GM18505 (cell line): ENCODE results near the gene TST.

Experiments
- ATAC-seq: cut with Tn5 transposase; IDR thresholded peaks from one replicate; pipeline ENCODE4 v1.9.1; 2021; ENCODE audit not compliant: unreplicated experiment
- POLR2A ChIP-seq: IDR thresholded peaks from 4 replicates; pipeline ENCODE4 v1.6.1; 2011; ENCODE audit warnings: borderline replicate concordance; ENCODE audit not compliant: insufficient read depth, insufficient read length; ENCODE audit errors: extremely low read depth

Gene TST

GRCh38 chr22:37032535-37033460, 13.6 kb upstream of the TST start:
- TF ChIP-seq POLR2A = no peak
- no peak for ATAC-seq

DNA sequence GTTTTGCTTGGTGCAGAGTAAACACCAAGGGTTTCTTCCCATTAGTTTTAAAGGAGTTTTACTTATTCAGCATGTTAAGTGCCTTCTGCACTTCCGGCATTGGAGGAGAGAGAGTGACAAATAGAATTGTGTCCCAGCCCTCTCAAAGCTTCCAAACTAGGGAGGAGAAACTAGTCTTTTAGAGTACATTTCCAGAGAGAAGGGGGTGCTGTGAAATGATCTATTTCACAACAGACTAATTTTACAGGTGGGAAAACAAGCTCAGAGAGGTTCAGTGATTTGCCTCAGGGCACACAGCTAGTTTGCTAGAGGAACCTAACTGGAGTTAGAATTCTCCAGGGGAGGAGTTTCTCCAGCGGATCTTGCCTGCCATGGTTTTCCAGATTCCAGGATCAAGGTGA, 12.9 kb upstream of the TST start:
- ATAC-seq = no peak
- TF ChIP-seq POLR2A = no peak

DNA sequence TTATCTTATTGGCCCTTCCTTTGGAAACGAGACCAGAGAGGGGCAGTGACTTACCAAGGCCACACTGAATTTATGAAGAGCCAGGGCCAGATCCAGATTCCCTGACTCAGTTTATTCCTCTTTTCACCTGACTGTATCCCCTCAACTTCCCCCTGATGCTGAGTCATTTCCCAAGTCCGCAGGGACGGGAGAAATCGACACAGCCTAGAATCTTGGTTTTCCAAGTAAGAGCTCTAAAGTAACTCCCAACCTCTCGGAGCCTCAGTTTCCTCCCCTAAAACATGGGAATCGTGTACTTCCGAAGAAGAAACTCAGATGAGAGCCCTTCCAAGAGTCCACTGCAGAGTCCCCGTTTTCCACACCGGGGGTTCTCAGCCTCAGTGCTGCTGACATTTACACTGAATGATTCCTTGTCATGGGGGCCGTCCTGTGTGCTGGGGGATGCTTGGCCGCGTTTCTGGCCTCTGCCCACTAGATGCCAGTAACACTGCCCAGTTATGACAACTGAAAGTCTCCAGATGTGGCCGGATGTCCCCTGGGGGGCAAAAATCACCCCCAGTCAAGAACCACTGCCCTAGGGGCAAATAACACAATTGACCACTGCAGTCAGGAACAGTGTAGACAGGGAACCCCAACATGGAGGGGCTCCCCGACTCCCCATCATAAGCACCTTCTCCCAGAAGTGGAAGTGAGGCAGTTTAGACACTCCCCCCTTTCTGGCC, 11.5 kb upstream of the TST start:
- no peak for TF ChIP-seq POLR2A
- no peak for ATAC-seq

DNA sequence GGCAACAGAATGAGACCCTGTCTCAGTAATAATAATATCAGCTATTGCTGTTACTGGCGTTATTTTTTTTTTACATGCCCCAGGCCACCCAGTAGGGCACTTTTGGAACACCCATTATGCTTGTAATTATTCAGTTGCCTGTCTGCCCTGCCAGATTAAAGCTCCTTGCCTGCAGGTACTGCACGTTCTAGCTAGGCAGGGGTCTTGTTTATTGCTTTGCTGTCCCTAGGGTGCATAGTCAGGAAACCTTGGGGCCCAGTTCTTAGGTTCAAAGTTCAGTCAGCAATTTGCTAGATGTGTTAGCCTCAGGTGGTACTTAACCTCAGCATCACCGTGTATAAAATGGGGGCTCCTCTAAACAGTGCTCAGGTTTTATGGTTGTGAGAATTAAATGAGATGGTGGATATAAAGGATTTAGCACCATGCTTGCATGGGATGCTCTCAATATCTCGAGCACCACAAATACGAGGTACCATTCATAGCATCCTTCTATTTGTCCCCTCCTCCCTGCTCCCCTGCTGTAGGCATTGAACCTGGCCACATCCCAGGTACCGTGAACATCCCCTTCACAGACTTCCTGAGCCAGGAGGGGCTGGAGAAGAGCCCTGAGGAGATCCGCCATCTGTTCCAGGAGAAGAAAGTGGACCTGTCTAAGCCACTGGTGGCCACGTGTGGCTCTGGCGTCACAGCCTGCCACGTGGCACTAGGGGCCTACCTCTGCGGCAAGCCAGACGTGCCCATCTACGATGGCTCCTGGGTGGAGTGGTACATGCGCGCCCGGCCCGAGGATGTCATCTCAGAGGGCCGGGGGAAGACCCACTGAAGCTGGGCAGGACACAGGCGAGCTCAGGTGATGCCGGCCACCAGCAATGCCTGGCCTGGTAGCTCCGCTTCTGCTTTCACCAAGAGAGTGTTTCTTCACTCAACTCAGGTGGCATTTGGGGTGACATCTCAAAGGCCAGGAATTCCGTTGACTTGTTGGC, 9.7 kb upstream of the TST start:
- no peak for ATAC-seq
- no peak for TF ChIP-seq POLR2A

- no peak for TF ChIP-seq POLR2A
- ATAC-seq = no peak
Observed at GRCh38 chr22:37027556-37027955, 8.3 kb upstream of the TST start.

DNA sequence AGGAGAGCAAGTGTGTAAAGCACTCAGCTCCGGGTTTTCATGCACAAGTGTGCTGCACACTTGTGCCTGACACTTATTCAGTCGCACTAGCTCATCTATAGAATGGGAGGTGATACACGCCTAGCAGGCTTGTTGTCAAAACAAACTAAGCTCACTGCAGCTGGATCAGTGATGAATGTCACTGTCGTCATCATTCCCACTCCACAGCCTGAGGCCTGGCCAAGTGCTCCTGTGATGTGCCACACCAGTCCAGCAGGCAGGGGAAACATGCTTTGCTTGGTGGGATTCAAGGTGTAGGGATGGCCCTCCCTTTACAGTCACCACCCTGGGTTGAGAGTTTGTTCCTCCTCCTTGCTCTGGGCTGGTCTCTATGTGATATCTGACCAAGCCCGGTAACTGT, 7.1 kb upstream of the TST start:
- TF ChIP-seq POLR2A = no peak
- no peak for ATAC-seq

GRCh38 chr22:37025500-37026070, 6.3 kb upstream of the TST start:
- TF ChIP-seq POLR2A = no peak
- ATAC-seq = no peak

DNA sequence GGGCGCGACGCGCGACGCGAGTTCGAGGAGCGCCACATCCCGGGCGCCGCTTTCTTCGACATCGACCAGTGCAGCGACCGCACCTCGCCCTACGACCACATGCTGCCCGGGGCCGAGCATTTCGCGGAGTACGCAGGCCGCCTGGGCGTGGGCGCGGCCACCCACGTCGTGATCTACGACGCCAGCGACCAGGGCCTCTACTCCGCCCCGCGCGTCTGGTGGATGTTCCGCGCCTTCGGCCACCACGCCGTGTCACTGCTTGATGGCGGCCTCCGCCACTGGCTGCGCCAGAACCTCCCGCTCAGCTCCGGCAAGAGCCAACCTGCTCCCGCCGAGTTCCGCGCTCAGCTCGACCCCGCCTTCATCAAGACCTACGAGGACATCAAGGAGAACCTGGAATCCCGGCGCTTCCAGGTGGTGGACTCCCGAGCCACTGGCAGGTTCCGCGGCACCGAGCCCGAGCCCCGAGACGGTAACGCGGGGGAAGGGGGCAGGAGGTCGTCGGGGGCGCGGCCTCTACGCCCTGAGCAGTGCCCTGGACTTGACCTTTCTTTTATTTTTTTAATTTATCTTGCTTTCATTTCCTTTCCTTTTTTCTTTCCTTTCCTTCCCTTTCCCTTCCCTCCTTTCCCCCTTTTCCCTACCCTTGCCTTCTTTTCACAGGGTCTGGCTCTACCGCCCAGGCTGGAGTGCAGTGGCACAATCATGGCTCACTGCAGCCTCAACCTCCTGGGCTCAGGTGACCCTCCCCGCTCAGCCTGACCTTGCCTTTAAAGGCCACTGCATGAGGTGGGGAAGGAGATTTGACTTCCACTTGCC, 5.3 kb upstream of the TST start:
- no peak for TF ChIP-seq POLR2A
- ATAC-seq = no peak

- no peak for TF ChIP-seq POLR2A
Observed at GRCh38 chr22:37023743-37024338, 4.6 kb upstream of the TST start.

GRCh38 chr22:37022483-37023337, 3.5 kb upstream of the TST start:
- TF ChIP-seq POLR2A = no peak
- no peak for ATAC-seq

More at GRCh38 chr22:37023743-37024338, 4.6 kb upstream of the TST start:
- no peak for ATAC-seq
